ENCODE measurements around the gene DAAM2.

DNA sequence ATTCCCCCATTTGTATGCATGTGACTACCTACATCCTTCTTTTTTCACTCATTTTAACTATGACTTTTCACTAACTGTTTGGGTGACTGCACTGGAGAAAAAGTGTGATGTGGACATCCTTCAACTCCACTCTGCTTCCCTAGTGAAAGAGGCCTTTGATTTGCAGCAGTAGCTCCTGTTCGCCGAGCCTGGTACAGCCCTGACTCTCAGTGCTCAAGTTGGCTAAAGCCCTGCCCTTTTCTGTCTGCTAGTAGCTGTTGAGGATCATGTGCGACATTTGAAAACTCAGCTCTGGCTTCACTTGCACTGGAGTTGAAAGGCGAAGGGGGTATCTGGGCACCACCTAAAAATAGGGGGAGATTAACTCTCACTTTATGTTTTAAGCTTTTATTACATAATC lies 42.1 kb downstream of the DAAM2 start:
- TF ChIP-seq ARNT (IDR thresholded peaks at IDR 0.05) (no peak), BHLHE40 (IDR thresholded peaks at IDR 0.05; ENCODE audit: borderline replicate concordance) (no peak), SUZ12 (IDR thresholded peaks at IDR 0.05) (no peak), FOXM1 (IDR thresholded peaks at IDR 0.05; ENCODE audit: borderline replicate concordance) (no peak), FOXK2 (IDR thresholded peaks at IDR 0.05) (no peak), LEF1 (IDR thresholded peaks at IDR 0.05; ENCODE audit: borderline replicate concordance) (no peak), ELF4 (IDR thresholded peaks at IDR 0.05) (no peak), SP1 (IDR thresholded peaks at IDR 0.05) (no peak), NFRKB (IDR thresholded peaks at IDR 0.05) (no peak)
- TF ChIP-seq, protein P1, sequence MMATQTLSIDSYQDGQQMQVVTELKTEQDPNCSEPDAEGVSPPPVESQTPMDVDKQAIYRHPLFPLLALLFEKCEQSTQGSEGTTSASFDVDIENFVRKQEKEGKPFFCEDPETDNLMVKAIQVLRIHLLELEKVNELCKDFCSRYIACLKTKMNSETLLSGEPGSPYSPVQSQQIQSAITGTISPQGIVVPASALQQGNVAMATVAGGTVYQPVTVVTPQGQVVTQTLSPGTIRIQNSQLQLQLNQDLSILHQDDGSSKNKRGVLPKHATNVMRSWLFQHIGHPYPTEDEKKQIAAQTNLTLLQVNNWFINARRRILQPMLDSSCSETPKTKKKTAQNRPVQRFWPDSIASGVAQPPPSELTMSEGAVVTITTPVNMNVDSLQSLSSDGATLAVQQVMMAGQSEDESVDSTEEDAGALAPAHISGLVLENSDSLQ (IDR thresholded peaks at IDR 0.05), result no peak
